GM12891 (cell line): ENCODE results near the gene ARHGAP45.

ENCODE experiments used
- DNase-seq: peaks from one replicate; pipeline ENCODE4 v3.0.0; 2011; ENCODE audit warnings: low spot score; ENCODE audit not compliant: insufficient read length
- FAIRE-seq: peaks from 2 replicates; lab custom pipeline; 2011; peaks lifted over from hg19 to GRCh38; lab: Jason Lieb, UNC
- PAX5 ChIP-seq: IDR thresholded peaks from 2 replicates; pipeline ENCODE4 v1.6.1; 2011; ENCODE audit warnings: low read length, moderate library complexity, mild to moderate bottlenecking; ENCODE audit not compliant: insufficient read depth, severe bottlenecking
- POLR2A ChIP-seq: IDR thresholded peaks from 2 replicates; pipeline ENCODE4 v1.6.1; 2011; ENCODE audit warnings: low read depth, low read length, control low read depth
- POLR2AphosphoS5 ChIP-seq: IDR thresholded peaks from 2 replicates; pipeline ENCODE4 v1.6.1; 2011; ENCODE audit warnings: low read depth, low read length, control low read depth
- POU2F2 ChIP-seq: IDR thresholded peaks from 2 replicates; pipeline ENCODE4 v1.6.1; 2011; ENCODE audit warnings: low read depth, mild to moderate bottlenecking, control low read depth, low read length, moderate library complexity
- SPI1 ChIP-seq: IDR thresholded peaks from 2 replicates; pipeline ENCODE4 v1.6.1; 2011; ENCODE audit warnings: low read depth, low read length, control low read depth
- TAF1 ChIP-seq: IDR thresholded peaks from 2 replicates; pipeline ENCODE4 v1.6.1; 2011; ENCODE audit warnings: low read depth, low read length, control low read depth

ARHGAP45 gene

GRCh38 chr19:1094655-1094977 lies 27.6 kb downstream of the ARHGAP45 start:
- TF ChIP-seq POLR2A, result no peak
- no peak for TF ChIP-seq POU2F2
- no peak for TF ChIP-seq PAX5
- no peak for TF ChIP-seq SPI1
- no peak for TF ChIP-seq POLR2AphosphoS5
- no peak for TF ChIP-seq TAF1
- FAIRE-seq (no peak), DNase-seq (no peak)

GRCh38 chr19:1094978-1095701 lies 28.2 kb downstream of the ARHGAP45 start, which contains the start of gene POLR2E:
POLR2E (minus strand) TSS chr19:1095375; CDS start chr19:1095315, 60 bp downstream.
- DNase-seq (peak; percentile 98), FAIRE-seq (peak; percentile 100)
- TF ChIP-seq POLR2A (peak; percentile 42; the same call in 1 of the 2 replicates), SPI1 (no peak), PAX5 (no peak), POU2F2 (peak; percentile 58; the same call in 1 of the 2 replicates), TAF1 (peak; percentile 44; the same call in 1 of the 2 replicates), POLR2AphosphoS5 (peak; percentile 51; the same call in 1 of the 2 replicates)

- TF ChIP-seq TAF1 (no peak), PAX5 (no peak), POLR2AphosphoS5 (no peak), POU2F2 (no peak), POLR2A (no peak), SPI1 (no peak)
- no peak for FAIRE-seq
- DNase-seq, result no peak
These were observed 30.8 kb downstream of the ARHGAP45 start for GRCh38 chr19:1097810-1098176.

GRCh38 chr19:1098177-1099051 lies 31.4 kb downstream of the ARHGAP45 start:
- DNase-seq (no peak), FAIRE-seq (no peak)
- TF ChIP-seq PAX5 (no peak), POLR2A (no peak), POU2F2 (no peak), SPI1 (no peak), TAF1 (no peak), POLR2AphosphoS5 (no peak)

- no peak for FAIRE-seq
- no peak for DNase-seq
- no peak for TF ChIP-seq POU2F2
- TF ChIP-seq POLR2AphosphoS5, result no peak
- no peak for TF ChIP-seq SPI1
- TF ChIP-seq PAX5, result no peak
- no peak for TF ChIP-seq TAF1
- TF ChIP-seq POLR2A, result no peak
These were observed 34.4 kb downstream of the ARHGAP45 start for GRCh38 chr19:1101337-1101698.

- FAIRE-seq, result peak; percentile 75
- TF ChIP-seq SPI1, result no peak
- no peak for TF ChIP-seq TAF1
- no peak for TF ChIP-seq POLR2A
- TF ChIP-seq POLR2AphosphoS5, result no peak
- TF ChIP-seq PAX5, result no peak
- TF ChIP-seq POU2F2, result no peak
- no peak for DNase-seq
These were observed 35.6 kb downstream of the ARHGAP45 start for GRCh38 chr19:1102407-1103131.

- FAIRE-seq (no peak), DNase-seq (no peak)
- TF ChIP-seq SPI1 (no peak), POU2F2 (no peak), POLR2AphosphoS5 (no peak), POLR2A (no peak), PAX5 (no peak), TAF1 (no peak)
These were observed 36.3 kb downstream of the ARHGAP45 start for GRCh38 chr19:1103132-1103707.

GRCh38 chr19:1103708-1104310 lies 36.8 kb downstream of the ARHGAP45 start, which contains the start of gene GPX4:
GPX4 (plus strand) TSS chr19:1103994; CDS start chr19:1104044, 50 bp downstream.
- peak; percentile 77 for TF ChIP-seq TAF1
- no peak for TF ChIP-seq PAX5
- peak; percentile 96 for TF ChIP-seq POLR2A
- peak; percentile 77; the same call in 1 of the 2 replicates for TF ChIP-seq POU2F2
- TF ChIP-seq POLR2AphosphoS5, result peak; percentile 92
- FAIRE-seq (peak; percentile 100), DNase-seq (peak; percentile 99)
